ENCODE results near the gene EIF5A2.
"Not testable (repeated sequence)": the region's sequence is repeated elsewhere in the genome, so short reads cannot be mapped to it uniquely, and the experiment has no call there.

GRCh38 chr3:170897199-170897598 lies 11.2 kb downstream of the EIF5A2 start:
- not testable (repeated sequence) for TF ChIP-seq CTCF (IDR thresholded peaks at IDR 0.05; ENCODE audit: low read depth, low read length, missing input control); YY1 (IDR thresholded peaks at IDR 0.05); FOXA1 (IDR thresholded peaks at IDR 0.05); TAF1 (conservative IDR thresholded peaks at IDR 0.05)
- TF ChIP-seq, protein P1, sequence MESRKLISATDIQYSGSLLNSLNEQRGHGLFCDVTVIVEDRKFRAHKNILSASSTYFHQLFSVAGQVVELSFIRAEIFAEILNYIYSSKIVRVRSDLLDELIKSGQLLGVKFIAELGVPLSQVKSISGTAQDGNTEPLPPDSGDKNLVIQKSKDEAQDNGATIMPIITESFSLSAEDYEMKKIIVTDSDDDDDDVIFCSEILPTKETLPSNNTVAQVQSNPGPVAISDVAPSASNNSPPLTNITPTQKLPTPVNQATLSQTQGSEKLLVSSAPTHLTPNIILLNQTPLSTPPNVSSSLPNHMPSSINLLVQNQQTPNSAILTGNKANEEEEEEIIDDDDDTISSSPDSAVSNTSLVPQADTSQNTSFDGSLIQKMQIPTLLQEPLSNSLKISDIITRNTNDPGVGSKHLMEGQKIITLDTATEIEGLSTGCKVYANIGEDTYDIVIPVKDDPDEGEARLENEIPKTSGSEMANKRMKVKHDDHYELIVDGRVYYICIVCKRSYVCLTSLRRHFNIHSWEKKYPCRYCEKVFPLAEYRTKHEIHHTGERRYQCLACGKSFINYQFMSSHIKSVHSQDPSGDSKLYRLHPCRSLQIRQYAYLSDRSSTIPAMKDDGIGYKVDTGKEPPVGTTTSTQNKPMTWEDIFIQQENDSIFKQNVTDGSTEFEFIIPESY (IDR thresholded peaks at IDR 0.05), result not testable (repeated sequence)

All from liver (tissue), 3 donors.